CD4-positive, CD25-positive, alpha-beta regulatory T cell (primary cell): ENCODE measurements around the gene CCDC18. TPM values are rescaled to one million over a fixed set of nuclear protein-coding genes. Genes with fewer than 3 reads are reported as not detected.

Experiments used
- ATAC-seq, 2 donors: fragments of 150-1000 bp; cut with Tn5 transposase; one replicate each; pipeline ENCODE4 v1.10.0; 2021; ENCODE audit warnings: low read depth in 2 of 2, moderate number of reproducible peaks in 2 of 2, moderate library complexity in 1 of 2
- DNase-seq, 3 donors: peaks; one replicate each; pipeline versions ENCODE4 v3.0.0 to v3.0.0-alpha.2; 2012 to 2022; ENCODE audit warnings: mixed read lengths in 1 of 3
- H3K27ac ChIP-seq: one replicate; pipeline ENCODE4 v1.7.0; 2013; ENCODE audit warnings: mild to moderate bottlenecking, low read length; ENCODE audit not compliant: insufficient read depth, poor library complexity, severe bottlenecking
- H3K27me3 ChIP-seq: one replicate; pipeline ENCODE4 v1.7.0; 2013; ENCODE audit warnings: low read length; ENCODE audit not compliant: control insufficient read depth, insufficient read depth
- H3K36me3 ChIP-seq: one replicate; pipeline ENCODE4 v1.7.0; 2013; ENCODE audit warnings: mild to moderate bottlenecking, low read length, moderate library complexity; ENCODE audit not compliant: control insufficient read depth, insufficient read depth
- H3K4me1 ChIP-seq: 2 replicates; pipeline ENCODE4 v1.7.0; 2013; ENCODE audit warnings: mild to moderate bottlenecking, low read length; ENCODE audit not compliant: insufficient read depth, control insufficient read depth, poor library complexity, severe bottlenecking
- H3K4me3 ChIP-seq: one replicate; pipeline ENCODE4 v1.7.0; 2013; ENCODE audit warnings: low read depth, mild to moderate bottlenecking, low read length, moderate library complexity
- H3K9me3 ChIP-seq, 2 experiments: 1 replicate in 1 of 2; 2 replicates in 1 of 2; pipeline ENCODE4 v1.7.0; 2013; ENCODE audit warnings: low read length in 2 of 2, mild to moderate bottlenecking in 1 of 2, moderate library complexity in 1 of 2; ENCODE audit not compliant: control insufficient read depth in 2 of 2
- H3K27ac Mint-ChIP-seq, 3 donors: one replicate each; pipeline ENCODE4 v1.8.0; 2020 to 2022; ENCODE audit warnings: mild to moderate bottlenecking in 3 of 3, mixed read lengths in 3 of 3, moderate library complexity in 2 of 3
- H3K27me3 Mint-ChIP-seq: one replicate; pipeline ENCODE4 v1.8.0; 2022; ENCODE audit warnings: mild to moderate bottlenecking, mixed read lengths
- H3K36me3 Mint-ChIP-seq: one replicate; pipeline ENCODE4 v1.8.0; 2020; ENCODE audit warnings: mixed read lengths
- H3K4me1 Mint-ChIP-seq, 4 donors: one replicate each; pipeline ENCODE4 v1.8.0; 2020 to 2022; ENCODE audit warnings: mixed read lengths in 4 of 4, mild to moderate bottlenecking in 1 of 4
- H3K4me3 Mint-ChIP-seq, 4 donors: one replicate each; pipeline ENCODE4 v1.8.0; 2020 to 2022; ENCODE audit warnings: mild to moderate bottlenecking in 4 of 4, mixed read lengths in 4 of 4, moderate library complexity in 3 of 4
- H3K9me3 Mint-ChIP-seq, 7 donors: one replicate each; pipeline ENCODE4 v1.8.0; 2020 to 2022; ENCODE audit warnings: mixed read lengths in 7 of 7, mild to moderate bottlenecking in 3 of 7, moderate library complexity in 2 of 7
- polyA plus RNA-seq, 4 donors: library from polyadenylated mRNA; unstranded; fragments of 300-500 nt; fragmentation: Illumina TruSeq; gene quantifications; one replicate each; pipeline ENCODE4 v1.2.3, GENCODE V29; 2021
- total RNA-seq: library from RNA; stranded (reverse); gene quantifications from one replicate; pipeline ENCODE4 v1.2.3, GENCODE V29; 2022

CCDC18 gene
- total and polyA plus RNA-seq, 5 donors from 2014 or later, result 3.6 to 8.8 (median 4.5) TPM

GRCh38 chr1:93321720-93322119 is 141.2 kb downstream of the CCDC18 start:
- no peaks in the 10 kb centered on the region for H3K4me1 ChIP-seq
- H3K27me3 ChIP-seq, result no peaks in the 10 kb centered on the region
- Mint-ChIP-seq H3K27ac (no peak overlapping the region), H3K4me3 (no peak overlapping the region), H3K4me1 (peaks cover 0 to 6% (median 0%) of the 10 kb centered on the region in 4 donors), H3K9me3 (no peaks in the 10 kb centered on the region), H3K36me3 (peaks cover 12% of the 10 kb centered on the region), H3K27me3 (no peaks in the 10 kb centered on the region)
- no peaks in the 10 kb centered on the region for H3K36me3 ChIP-seq
- no peaks in the 10 kb centered on the region for H3K9me3 ChIP-seq
- no peak for ATAC-seq
- DNase-seq, result no peak
- no peak overlapping the region for H3K27ac ChIP-seq
- H3K4me3 ChIP-seq, result no peak overlapping the region

- DNase-seq (no peak), ATAC-seq (no peak)
- peaks cover 12% of the 10 kb centered on the region for H3K36me3 Mint-ChIP-seq
- H3K4me1 Mint-ChIP-seq, result peaks cover 0 to 6% (median 0%) of the 10 kb centered on the region in 4 donors
- Histone ChIP-seq H3K27me3 (no peaks in the 10 kb centered on the region), H3K36me3 (no peaks in the 10 kb centered on the region), H3K9me3 (no peaks in the 10 kb centered on the region), H3K4me1 (no peaks in the 10 kb centered on the region), H3K4me3 (no peak overlapping the region), H3K27ac (no peak overlapping the region)
- no peak overlapping the region for H3K4me3 Mint-ChIP-seq
- no peaks in the 10 kb centered on the region for H3K27me3 Mint-ChIP-seq
- H3K9me3 Mint-ChIP-seq, result no peaks in the 10 kb centered on the region
- no peak overlapping the region for H3K27ac Mint-ChIP-seq
These were observed 141.8 kb downstream of the CCDC18 start for GRCh38 chr1:93322349-93322748.

DNA sequence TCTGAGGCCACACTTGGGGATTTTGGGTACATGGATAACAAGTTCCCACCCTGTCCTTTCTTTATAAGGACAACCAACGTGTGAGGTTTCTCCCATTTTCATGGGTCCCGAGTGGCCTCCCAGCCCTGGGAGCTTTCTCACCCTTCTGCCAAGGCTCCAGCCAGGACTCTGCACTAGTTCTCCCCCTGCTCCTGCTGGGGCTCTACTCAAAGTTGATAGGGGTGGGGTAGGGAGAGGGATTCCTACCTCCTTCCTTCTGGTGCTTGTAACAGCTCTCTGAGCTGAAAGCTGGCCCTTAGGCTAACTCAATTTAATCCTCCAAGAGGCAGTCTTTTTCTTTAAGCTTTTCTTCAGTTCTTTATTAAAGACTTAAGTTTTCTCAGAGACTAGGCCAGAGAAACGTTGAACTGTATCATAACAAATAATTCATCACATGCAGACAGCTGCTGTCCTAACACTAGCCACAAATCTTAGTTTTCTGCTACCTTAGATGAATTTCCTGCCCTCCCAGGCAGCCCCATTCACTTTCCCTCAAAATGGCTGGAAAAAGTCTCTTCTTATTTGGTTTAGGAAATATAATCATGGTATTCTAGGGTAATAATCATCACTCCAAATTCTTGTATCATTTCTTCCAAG is 142.8 kb downstream of the CCDC18 start:
- Histone ChIP-seq H3K27me3 (no peaks in the 10 kb centered on the region), H3K4me3 (no peak overlapping the region), H3K36me3 (no peaks in the 10 kb centered on the region), H3K27ac (no peak overlapping the region), H3K4me1 (no peaks in the 10 kb centered on the region), H3K9me3 (no peaks in the 10 kb centered on the region)
- peaks cover 12% of the 10 kb centered on the region for H3K36me3 Mint-ChIP-seq
- ATAC-seq, result no peak
- peak overlapping the region in 1 of 3 donors; percentile 69 for H3K27ac Mint-ChIP-seq
- H3K9me3 Mint-ChIP-seq, result no peaks in the 10 kb centered on the region
- H3K4me1 Mint-ChIP-seq, result peaks cover 0 to 1% (median 0%) of the 10 kb centered on the region in 4 donors
- H3K4me3 Mint-ChIP-seq, result no peak overlapping the region
- no peaks in the 10 kb centered on the region for H3K27me3 Mint-ChIP-seq
- no peak for DNase-seq

DNA sequence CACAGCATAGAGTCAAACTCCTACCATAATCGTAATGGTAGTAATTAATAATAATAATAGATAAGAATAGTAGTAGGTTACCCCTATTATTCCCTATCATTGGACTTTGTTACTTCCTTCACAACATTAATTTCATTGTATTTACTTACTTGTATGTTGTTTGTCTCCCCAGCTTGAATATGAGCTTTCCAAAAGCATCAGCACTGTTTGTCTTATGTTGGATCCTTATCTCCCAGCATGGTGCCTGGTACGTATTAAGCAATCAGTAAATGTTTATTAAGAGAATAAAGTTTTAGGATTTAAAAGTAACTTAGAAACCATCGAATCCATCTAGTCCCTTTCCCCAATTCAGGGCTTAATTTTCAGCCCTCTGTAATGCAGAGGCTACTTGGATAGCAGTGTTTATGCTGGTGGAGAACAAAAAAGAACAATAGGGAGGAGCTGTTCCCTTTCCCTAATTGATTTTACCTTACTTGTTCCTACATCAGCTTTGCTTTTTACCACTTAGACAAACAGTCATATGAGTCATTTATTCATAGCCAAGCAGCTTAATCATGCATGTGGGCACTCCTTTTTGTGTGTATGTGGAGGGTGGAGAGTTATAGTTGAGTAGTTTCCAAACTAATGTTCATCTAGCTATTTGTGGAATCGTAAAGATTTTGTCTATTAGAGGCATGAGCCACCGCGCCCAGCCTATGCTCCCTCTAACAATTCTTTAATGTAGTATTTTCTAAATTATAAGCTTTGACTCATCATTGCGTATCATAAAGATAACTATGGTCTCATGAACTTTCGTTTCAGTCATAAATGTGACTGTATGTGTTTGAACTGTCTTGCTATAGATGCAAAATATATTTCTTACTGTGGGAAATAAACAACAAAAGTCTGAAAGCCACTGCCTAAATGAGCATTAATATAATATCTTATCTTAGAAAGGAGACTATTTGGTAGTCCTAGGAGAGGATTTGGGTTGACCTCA is 144.3 kb downstream of the CCDC18 start:
- Mint-ChIP-seq H3K4me1 (peaks cover 0 to 2% (median 0%) of the 10 kb centered on the region in 4 donors), H3K27ac (peak overlapping the region in 1 of 3 donors; percentile 66), H3K27me3 (no peaks in the 10 kb centered on the region), H3K36me3 (peaks cover 3% of the 10 kb centered on the region), H3K4me3 (no peak overlapping the region), H3K9me3 (no peaks in the 10 kb centered on the region)
- Histone ChIP-seq H3K27me3 (no peaks in the 10 kb centered on the region), H3K9me3 (no peaks in the 10 kb centered on the region), H3K4me3 (no peak overlapping the region), H3K4me1 (no peaks in the 10 kb centered on the region), H3K36me3 (no peaks in the 10 kb centered on the region), H3K27ac (no peak overlapping the region)
- ATAC-seq (no peak), DNase-seq (no peak)

Other genes with a start within 250 kb of the CCDC18 start
- 10.9 TPM for gene DIPK1A, start 219.3 kb upstream of the CCDC18 start, total RNA-seq
- gene DIPK1A, start 219.3 kb upstream of the CCDC18 start, polyA plus RNA-seq, result 10 to 100 TPM; 13.0 to 19.6 (median 15.2) TPM
- 53.0 TPM for gene MTF2, start 101.4 kb upstream of the CCDC18 start, total RNA-seq
- 10 to 100 TPM; 63.5 to 80.5 (median 77.7) TPM for gene MTF2, start 101.4 kb upstream of the CCDC18 start, polyA plus RNA-seq
- 52.4 TPM for gene TMED5, start 311 bp upstream of the CCDC18 start, total RNA-seq
- 10 to 100 TPM; 30.6 to 38.4 (median 33.2) TPM for gene TMED5, start 311 bp upstream of the CCDC18 start, polyA plus RNA-seq
- gene DR1, start 165.2 kb downstream of the CCDC18 start, total RNA-seq, result 85.4 TPM
- 10 to 100 TPM; 69.5 to 83.5 (median 74.6) TPM for gene DR1, start 165.2 kb downstream of the CCDC18 start, polyA plus RNA-seq